Stimulated activated CD8-positive, alpha-beta memory T cell treated with anti-CD3 and anti-CD28 coated beads, Interleukin-12 subunit alpha, Interleukin-12 subunit beta, amount 100 ng/mL, for 4 hours (primary cell): Measurements from ENCODE around the gene CLBA1.

Source experiments
- DNase-seq: peaks from one replicate; pipeline ENCODE4 v3.0.0-alpha.2; 2020; ENCODE audit warnings: low read depth

The CLBA1 gene

GRCh38 chr14:105005929-105006830 lies 20.6 kb downstream of the CLBA1 start:
- no peak for DNase-seq

- no peak for DNase-seq
Measured at GRCh38 chr14:105006831-105007592, 21.4 kb downstream of the CLBA1 start.

GRCh38 chr14:105007593-105008264 lies 22.1 kb downstream of the CLBA1 start:
- DNase-seq = no peak

- no peak for DNase-seq
Measured at GRCh38 chr14:105010106-105010505, 24.5 kb downstream of the CLBA1 start.

DNA sequence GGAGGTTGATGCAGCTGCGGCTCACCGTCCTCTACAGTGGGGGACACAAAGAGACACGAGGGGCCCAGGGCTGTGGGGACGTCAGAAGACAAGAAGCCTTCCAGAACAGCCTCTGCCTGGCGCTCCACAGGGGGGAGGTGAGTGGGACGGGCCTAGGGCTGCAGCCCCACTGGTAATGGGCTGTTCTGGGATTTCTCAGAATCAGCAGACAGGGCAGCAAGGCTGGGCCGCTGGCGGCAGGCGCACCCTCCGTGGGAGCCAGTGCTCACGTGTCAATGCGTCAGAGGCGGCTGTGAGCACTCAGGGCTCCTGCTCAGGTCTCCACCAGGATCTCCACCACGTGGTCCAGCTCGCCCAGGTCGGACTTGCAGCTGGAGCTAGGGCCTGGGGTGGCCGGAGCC lies 25.3 kb downstream of the CLBA1 start:
- no peak for DNase-seq

GRCh38 chr14:105011312-105011990 lies 25.9 kb downstream of the CLBA1 start:
- no peak for DNase-seq

- DNase-seq = no peak
Measured at GRCh38 chr14:105012171-105012985, 26.8 kb downstream of the CLBA1 start.

GRCh38 chr14:105013150-105013785 lies 27.7 kb downstream of the CLBA1 start:
- no peak for DNase-seq

- DNase-seq = no peak
Measured at GRCh38 chr14:105014032-105014431, 28.4 kb downstream of the CLBA1 start.

GRCh38 chr14:105014631-105015030 lies 29.0 kb downstream of the CLBA1 start:
- DNase-seq = no peak

GRCh38 chr14:105015242-105015641 lies 29.7 kb downstream of the CLBA1 start:
- DNase-seq = no peak

GRCh38 chr14:105015905-105016304 lies 30.3 kb downstream of the CLBA1 start:
- no peak for DNase-seq

DNA sequence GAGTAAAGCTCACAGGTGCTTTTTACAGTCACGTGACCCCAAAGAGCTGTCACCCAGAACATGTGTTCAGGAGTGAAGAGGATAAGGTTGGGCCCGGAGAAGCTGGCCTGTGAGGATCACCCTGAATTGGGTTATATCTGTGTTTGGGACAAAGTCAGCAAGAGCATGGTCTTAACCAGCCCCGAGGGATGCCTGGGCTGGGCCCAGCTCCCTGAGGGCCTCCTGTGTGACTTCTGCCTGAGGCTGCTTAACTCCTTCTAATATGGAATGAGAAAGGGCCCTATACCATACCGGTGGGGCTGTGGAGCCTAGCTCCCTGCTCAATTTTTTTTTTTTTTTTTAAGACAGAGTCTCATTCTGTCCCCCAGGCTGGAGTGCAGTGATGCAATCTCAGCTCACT lies 32.8 kb downstream of the CLBA1 start:
- DNase-seq = no peak

DNA sequence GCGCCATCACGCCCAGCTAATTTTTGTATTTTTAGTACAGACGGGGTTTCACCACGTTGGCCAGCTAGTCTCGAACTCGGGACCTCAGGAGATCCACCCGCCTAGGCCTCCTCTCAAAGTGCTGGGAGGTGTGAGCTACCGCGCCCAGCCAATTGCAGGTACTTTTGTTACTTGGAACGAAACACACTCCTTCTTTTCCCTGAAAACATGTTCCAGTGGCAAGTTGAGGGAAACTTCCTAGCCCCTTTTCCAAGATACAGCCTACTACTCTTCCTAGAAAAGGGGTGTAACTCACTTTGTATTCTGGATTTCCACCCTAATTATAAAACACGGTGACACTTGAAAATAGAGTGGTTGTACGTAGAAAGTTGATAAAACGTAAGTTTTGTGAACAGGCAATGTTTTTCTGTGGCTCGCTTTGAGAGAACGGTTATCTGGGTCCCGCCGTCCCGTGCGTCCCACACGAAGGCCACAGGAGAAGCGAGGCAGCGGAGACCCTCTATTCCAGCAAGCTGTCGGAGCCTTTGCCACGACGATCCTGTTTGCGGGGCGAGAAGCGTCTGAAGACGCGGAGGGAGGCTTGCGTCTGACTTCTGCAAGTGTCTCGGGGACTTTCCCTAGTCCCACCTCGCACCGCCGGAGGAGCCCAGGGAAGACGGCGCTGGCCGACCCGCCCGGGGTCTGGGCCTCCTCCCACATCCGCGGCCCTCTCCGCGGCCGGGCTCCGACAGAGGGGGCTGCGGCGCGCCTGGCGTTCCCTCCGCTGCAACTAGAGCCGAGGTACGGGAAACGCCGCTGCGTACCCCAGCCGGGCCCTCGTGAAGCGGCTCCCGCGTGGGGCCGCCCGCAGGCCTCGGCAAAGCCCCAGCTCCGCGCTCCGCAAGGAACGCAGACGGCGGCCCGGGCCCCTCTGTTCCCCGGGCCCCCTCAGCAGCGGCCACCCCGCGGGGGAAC lies 34.5 kb downstream of the CLBA1 start:
- DNase-seq = peak; percentile 48

- peak; percentile 98 for DNase-seq
Measured at GRCh38 chr14:105020815-105021655, 35.4 kb downstream of the CLBA1 start, which contains the start of gene CDCA4. CDCA4 (minus strand) TSS chr14:105021083; CDS start chr14:105011929, 9,154 bp downstream.

GRCh38 chr14:105021656-105022275 lies 36.2 kb downstream of the CLBA1 start:
- DNase-seq = no peak

GRCh38 chr14:105022276-105022670 lies 36.7 kb downstream of the CLBA1 start:
- DNase-seq = no peak

DNA sequence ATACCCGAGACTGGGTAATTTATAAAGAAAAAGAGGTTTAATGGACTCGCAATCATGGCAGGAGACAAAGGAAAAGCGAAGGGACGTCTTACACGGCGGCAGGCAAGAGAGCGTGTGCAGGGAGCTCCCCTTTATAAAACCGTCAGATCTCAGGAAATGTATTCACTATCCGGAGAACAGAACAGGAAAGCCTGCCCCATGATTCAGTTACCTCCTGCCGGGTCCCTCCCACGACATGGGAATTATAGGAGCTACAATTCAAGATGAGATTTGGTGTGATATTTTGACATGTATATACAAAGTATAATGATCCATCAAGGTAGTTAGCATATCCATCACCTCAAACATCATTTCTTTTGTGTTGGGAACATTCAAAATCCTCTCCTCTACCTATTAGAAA lies 37.6 kb downstream of the CLBA1 start:
- DNase-seq = no peak
